ENCODE data around the gene RFTN1.

Gene RFTN1

DNA sequence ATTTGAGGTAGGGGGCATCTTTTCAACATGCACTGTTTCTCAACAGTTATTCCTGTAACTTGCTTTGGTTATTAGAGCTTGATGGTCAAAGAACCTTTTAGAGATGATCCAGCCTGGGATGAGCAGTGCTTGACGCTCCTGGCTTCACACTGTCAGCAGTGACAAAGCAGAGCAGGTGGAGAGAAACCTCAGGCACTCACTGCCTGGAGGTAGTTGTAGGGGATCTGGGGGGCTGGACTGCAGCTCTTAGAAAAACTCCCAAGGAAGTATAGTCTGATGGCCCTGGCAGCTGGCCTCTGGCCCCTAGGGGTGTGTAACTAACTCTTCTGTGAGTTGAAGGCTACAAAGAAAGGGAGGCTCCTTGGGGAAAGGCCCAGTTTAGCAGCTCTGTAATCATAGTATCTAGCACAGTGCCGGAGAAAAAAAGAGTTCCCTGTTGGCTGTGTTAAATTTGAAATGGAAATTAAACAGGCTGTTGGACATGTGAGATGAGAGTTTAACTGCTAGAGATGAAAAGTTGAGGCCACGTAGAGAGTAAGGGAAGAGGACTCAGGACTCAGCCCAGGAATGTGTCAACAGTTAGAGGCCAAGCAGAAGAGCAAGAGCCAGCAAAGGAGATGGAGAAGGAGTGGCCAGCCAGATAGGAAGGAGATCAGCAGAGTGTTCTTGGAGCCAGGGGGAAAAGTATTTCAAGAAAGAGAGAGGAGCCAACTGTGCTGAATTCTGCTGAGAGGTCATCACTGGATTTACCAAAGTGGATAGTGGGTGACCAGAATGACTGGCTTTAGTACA, 234.3 kb downstream of the RFTN1 start:
- no peak for DNase-seq (ENCODE audit: low read depth in 2 of 2)

DNA sequence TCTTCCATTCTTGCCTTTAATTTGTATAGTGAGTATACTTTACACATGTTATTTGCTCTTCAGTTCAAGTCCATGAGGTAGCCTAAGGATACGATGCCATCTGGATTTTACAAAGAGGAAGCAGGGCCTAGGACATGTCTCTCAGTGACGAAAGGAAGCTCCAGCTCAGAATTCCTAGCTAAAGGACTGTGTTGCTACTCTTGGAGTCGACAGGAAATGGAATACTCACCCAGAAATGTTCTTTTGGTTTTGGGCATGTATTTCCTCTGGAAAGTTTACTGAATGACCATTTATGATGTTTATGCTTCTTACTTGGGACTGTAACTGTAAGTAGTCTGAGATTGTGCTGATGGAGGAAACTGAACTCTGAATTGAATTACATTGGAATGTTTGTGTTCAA, 236.0 kb downstream of the RFTN1 start:
- DNase-seq (ENCODE audit: low read depth in 2 of 2): no peak

DNA sequence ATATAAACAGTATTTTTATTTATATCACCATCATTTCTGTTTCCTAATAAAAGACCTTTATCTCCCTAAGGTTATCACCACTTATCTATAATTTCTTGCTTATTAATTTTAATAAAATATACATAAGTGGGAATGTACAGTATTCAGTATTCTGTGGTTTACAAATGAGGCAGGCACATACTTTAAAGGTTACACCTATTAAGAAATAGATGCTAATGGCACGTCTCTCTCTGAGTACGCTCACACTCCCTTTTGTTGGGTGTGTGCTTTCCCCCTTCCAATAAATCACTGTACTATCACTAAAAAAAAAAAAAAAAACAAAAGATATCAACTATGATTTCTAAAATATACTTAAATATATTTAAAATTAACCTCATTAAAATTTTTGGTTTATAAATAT, 239.6 kb downstream of the RFTN1 start:
- DNase-seq (ENCODE audit: low read depth in 2 of 2): no peak

DNA sequence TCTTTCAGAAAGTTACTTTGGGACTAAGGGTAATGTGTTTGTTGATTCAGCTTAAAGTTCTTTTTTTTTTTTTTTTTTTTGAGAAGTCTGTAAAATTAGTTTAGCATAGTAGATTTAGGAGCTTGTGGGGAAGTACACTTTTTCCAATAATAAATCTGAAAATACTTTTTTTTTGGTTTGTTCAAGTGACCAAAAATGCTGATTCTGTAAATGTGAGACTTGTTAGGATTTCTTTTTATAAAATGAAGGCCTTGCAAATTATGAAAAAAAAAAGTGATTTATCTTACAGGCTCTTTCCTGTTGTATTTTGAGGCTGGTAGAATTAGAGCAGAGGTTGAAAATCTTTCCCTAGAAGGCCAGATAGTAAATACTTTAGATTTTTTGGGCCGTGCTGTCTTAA, 240.9 kb downstream of the RFTN1 start:
- DNase-seq (ENCODE audit: low read depth in 2 of 2): no peak

DNA sequence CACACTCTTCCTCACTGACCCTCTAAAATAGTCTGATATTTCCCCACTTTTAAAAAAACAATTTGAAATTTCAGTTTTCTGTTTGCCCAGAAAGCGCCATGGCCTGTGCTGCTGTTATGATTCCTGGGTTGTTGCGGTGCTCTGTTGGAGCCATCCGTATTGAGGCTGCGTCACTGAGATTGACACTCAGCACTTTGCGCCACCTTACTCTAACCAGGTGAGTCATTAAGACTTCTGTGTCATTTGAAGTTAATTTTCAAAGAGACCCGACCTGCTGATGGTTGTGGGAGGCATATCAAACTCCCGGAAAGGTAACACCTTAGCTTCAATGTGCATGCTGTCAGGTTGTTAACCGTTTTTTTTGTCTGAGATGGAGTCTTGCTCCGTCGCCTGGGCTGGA, 242.6 kb downstream of the RFTN1 start:
- DNase-seq (ENCODE audit: low read depth in 2 of 2): no peak

DNA sequence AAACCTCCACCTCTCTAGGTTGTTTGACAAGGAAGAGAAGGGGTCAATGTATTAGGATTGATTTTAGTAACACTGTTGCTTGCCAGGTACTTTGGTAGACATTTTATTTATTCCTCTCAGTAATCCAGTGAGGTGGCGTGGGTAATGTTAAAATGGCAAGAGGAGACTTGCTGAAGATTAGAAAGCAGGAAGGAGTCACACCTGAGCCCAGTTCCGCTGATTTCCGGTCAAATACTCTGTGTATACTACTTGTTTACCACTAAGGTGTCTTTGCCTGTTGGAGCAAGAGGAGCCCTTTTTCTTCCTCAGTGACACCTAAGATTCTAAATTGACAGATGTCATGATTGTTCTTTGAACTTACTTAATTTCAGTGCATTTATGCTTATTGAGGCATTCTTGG, 246.8 kb downstream of the RFTN1 start:
- no peak for DNase-seq (ENCODE audit: low read depth in 2 of 2)
